ENCODE results near the gene NRSN2. TPM values are rescaled to one million over a fixed set of nuclear protein-coding genes. Genes with fewer than 3 reads are reported as not detected.
A peak's percentile ranks its signal among the peaks of the same experiment; 100 is the strongest.

NRSN2 gene
- total RNA-seq, 1 donor from 2014 or later, result 17.3 TPM

- intact Hi-C loops (cut with DNase I), result no loop called here
- DNase-seq, result peak; percentile 64
- no peaks in the 10 kb centered on the region for H3K9me3 ChIP-seq
- ATAC-seq, result no peak
- H3K36me3 ChIP-seq, result no peaks in the 10 kb centered on the region
- H3K27me3 ChIP-seq (ENCODE audit: low read depth), result no peaks in the 10 kb centered on the region
- TF ChIP-seq CTCF (IDR thresholded peaks at IDR 0.05), result no peak
- peak overlapping the region; percentile 81 for H3K4me3 ChIP-seq
- peaks cover 43% of the 10 kb centered on the region for H3K4me1 ChIP-seq
- H3K27ac ChIP-seq, result peak overlapping the region; percentile 92
These were observed 20.2 kb upstream of the NRSN2 start for GRCh38 chr20:326645-327185.

- Histone ChIP-seq H3K36me3 (no peaks in the 10 kb centered on the region), H3K27ac (peak overlapping the region; percentile 64), H3K27me3 (ENCODE audit: low read depth) (no peaks in the 10 kb centered on the region), H3K4me3 (peak overlapping the region; percentile 81), H3K9me3 (no peaks in the 10 kb centered on the region), H3K4me1 (peaks cover 43% of the 10 kb centered on the region)
- ATAC-seq (peak; percentile 53 to 71), DNase-seq (peak; percentile 84)
- TF ChIP-seq CTCF (IDR thresholded peaks at IDR 0.05), result no peak
- intact Hi-C loops (cut with DNase I), result no loop called here
These were observed 19.5 kb upstream of the NRSN2 start for GRCh38 chr20:327186-328026.

- Histone ChIP-seq H3K9me3 (no peaks in the 10 kb centered on the region), H3K4me3 (peak overlapping the region; percentile 81), H3K27me3 (ENCODE audit: low read depth) (no peaks in the 10 kb centered on the region), H3K36me3 (no peaks in the 10 kb centered on the region), H3K4me1 (peaks cover 43% of the 10 kb centered on the region), H3K27ac (peak overlapping the region; percentile 64)
- TF ChIP-seq CTCF (IDR thresholded peaks at IDR 0.05), result no peak
- ATAC-seq (no peak), DNase-seq (no peak)
- intact Hi-C loops (cut with DNase I), result no loop called here
These were observed 18.6 kb upstream of the NRSN2 start for GRCh38 chr20:328027-328974.

GRCh38 chr20:328975-329695, 17.8 kb upstream of the NRSN2 start:
- peaks cover 34% of the 10 kb centered on the region for H3K4me1 ChIP-seq

More at GRCh38 chr20:328975-329695, 17.8 kb upstream of the NRSN2 start:
- H3K27ac ChIP-seq, result peak overlapping the region; percentile 18
- no peaks in the 10 kb centered on the region for H3K9me3 ChIP-seq
- H3K27me3 ChIP-seq (ENCODE audit: low read depth), result no peaks in the 10 kb centered on the region
- no peak for DNase-seq
- intact Hi-C loops (cut with DNase I), result no loop called here
- H3K4me3 ChIP-seq, result no peak overlapping the region
- no peak for TF ChIP-seq CTCF (IDR thresholded peaks at IDR 0.05)
- H3K36me3 ChIP-seq, result no peaks in the 10 kb centered on the region
- no peak for ATAC-seq

Data from lower lobe of right lung (tissue), 2 donors.